HCT116 (cell line): ENCODE results near the gene HIGD1A. TPM values are rescaled to one million over a fixed set of nuclear protein-coding genes. Genes with fewer than 3 reads are reported as not detected.

Experiments
- ATAC-seq: fragments of 200-7000 bp; cut with Tn5 transposase; 2 replicates; pipeline ENCODE4 v1.9.1; 2020; ENCODE audit warnings: mild to moderate bottlenecking, moderate library complexity
- BruUV-seq: library from RNA; stranded (reverse); fragments of 400-500 nt; replicated peaks from 2 replicates; lab custom pipeline; 2021; lab: Mats Ljungman, UMichigan
- CTCF ChIA-PET: fragments of 300-600 bp; sonication (Branson Sonifier 250); formaldehyde crosslinking; loops from one replicate; lab custom pipeline; 2021; ENCODE audit warnings: antibody characterized with exemption; lab: Charles Lee
- POLR2A ChIA-PET: fragments of 300-600, 350-600 bp; sonication (Branson Sonifier 250); formaldehyde crosslinking; loops from one replicate; lab custom pipeline; 2021; ENCODE audit warnings: antibody characterized with exemption; lab: Charles Lee
- RAD21 ChIA-PET, 2 experiments: fragments of 300-600 bp; sonication (Branson Sonifier 250); formaldehyde crosslinking; loops; one replicate each; lab custom pipeline; 2023; ENCODE audit warnings: low total read pairs in 2 of 2; ENCODE audit not compliant: uncharacterized antibody in 2 of 2, unreplicated experiment in 2 of 2, low non-redundant PET in 1 of 2; lab: Charles Lee
- DNase-seq: peaks from one replicate; pipeline ENCODE4 v3.0.0-alpha.2; 2010; ENCODE audit warnings: low read depth, low spot score
- H2AFZ ChIP-seq: fragments of 200-600 bp; shearing (Covaris generic), sonication (generic); 2 replicates; pipeline ENCODE4 v1.6.1; 2017; ENCODE audit warnings: low read depth, mixed run types, mixed read lengths, antibody characterized with exemption, low read length; ENCODE audit not compliant: poor library complexity, severe bottlenecking
- H3K27ac ChIP-seq: 2 replicates; pipeline ENCODE4 v1.5.1; 2012; ENCODE audit warnings: low read depth, low read length
- H3K27me3 ChIP-seq: fragments of 200-600 bp; sonication (generic); 2 replicates; pipeline ENCODE4 v1.6.1; 2016; ENCODE audit warnings: mixed run types, low read length, mixed read lengths; ENCODE audit not compliant: insufficient read depth
- H3K36me3 ChIP-seq, 2 experiments: fragments of 200-500 bp in 1 of 2; fragments of 200-600 bp in 1 of 2; sonication (Bioruptor generic) in 1 of 2; sonication (generic) in 1 of 2; 2 replicates each; pipeline versions ENCODE4 v1.5.1 to v1.6.1; 2014 to 2016; ENCODE audit warnings: low read length in 2 of 2, inconsistent platforms in 1 of 2, mixed read lengths in 1 of 2, mixed run types in 1 of 2; ENCODE audit not compliant: insufficient read depth in 2 of 2, control insufficient read depth in 1 of 2
- H3K4me1 ChIP-seq, 2 experiments: fragments of 200-600 bp in 1 of 2; sonication (generic) in 1 of 2; 2 replicates each; pipeline versions ENCODE4 v1.5.1 to v1.6.1; 2012 to 2017; ENCODE audit warnings: low read length in 2 of 2, inconsistent platforms in 1 of 2, mild to moderate bottlenecking in 1 of 2, mixed read lengths in 1 of 2, mixed run types in 1 of 2, moderate library complexity in 1 of 2; ENCODE audit not compliant: insufficient read depth in 2 of 2, control insufficient read depth in 1 of 2
- H3K4me2 ChIP-seq: fragments of 200-600 bp; sonication (generic); 2 replicates; pipeline ENCODE4 v1.6.1; 2017; ENCODE audit warnings: mixed run types, low read length, mixed read lengths
- H3K4me3 ChIP-seq, 2 experiments: fragments of 200-600 bp in 1 of 2; sonication (generic) in 1 of 2; replicated peaks in 1 of 2; 2 replicates each; pipeline ENCODE4 v1.5.1; 2011 to 2016; ENCODE audit warnings: low read length in 2 of 2, control low read depth in 1 of 2, low read depth in 1 of 2, mild to moderate bottlenecking in 1 of 2, mixed read lengths in 1 of 2, mixed run types in 1 of 2
- H3K79me2 ChIP-seq: fragments of 200-600 bp; sonication (generic); 2 replicates; pipeline ENCODE4 v1.6.1; 2017; ENCODE audit warnings: mild to moderate bottlenecking, mixed run types, low read length, moderate library complexity, mixed read lengths; ENCODE audit not compliant: insufficient read depth
- H3K9ac ChIP-seq: fragments of 200-600 bp; sonication (generic); 2 replicates; pipeline ENCODE4 v1.6.1; 2016; ENCODE audit warnings: low read length, mixed read lengths
- H3K9me2 ChIP-seq: fragments of 200-600 bp; sonication (generic), shearing (Covaris generic); 2 replicates; pipeline ENCODE4 v1.6.1; 2017; ENCODE audit warnings: mixed run types, mild to moderate bottlenecking, moderate library complexity; ENCODE audit not compliant: insufficient read depth
- H3K9me3 ChIP-seq, 2 experiments: fragments of 200-500 bp in 1 of 2; fragments of 200-600 bp in 1 of 2; sonication (Bioruptor generic) in 1 of 2; sonication (generic) in 1 of 2; 2 replicates each; pipeline ENCODE4 v1.6.1; 2014 to 2017; ENCODE audit warnings: low read length in 2 of 2, mixed read lengths in 2 of 2, inconsistent platforms in 1 of 2, low read depth in 1 of 2, mild to moderate bottlenecking in 1 of 2, mixed run types in 1 of 2, moderate library complexity in 1 of 2; ENCODE audit not compliant: control insufficient read depth in 1 of 2, insufficient read depth in 1 of 2
- H4K20me1 ChIP-seq: fragments of 200-600 bp; sonication (generic), shearing (Covaris generic); 2 replicates; pipeline ENCODE4 v1.6.1; 2017; ENCODE audit warnings: mixed run types, mild to moderate bottlenecking, moderate library complexity; ENCODE audit not compliant: insufficient read depth
- CBX3 ChIP-seq: IDR thresholded peaks from 2 replicates; pipeline ENCODE4 v1.6.1; 2012; ENCODE audit warnings: low read depth
- CEBPB ChIP-seq: IDR thresholded peaks from 2 replicates; pipeline ENCODE4 v1.6.1; 2012; ENCODE audit warnings: low read depth
- CTCF ChIP-seq, 3 experiments: fragments of 200-600 bp in 1 of 3; sonication (generic) in 1 of 3; IDR thresholded peaks in 2 of 3; conservative IDR thresholded peaks in 1 of 3; 2 replicates each; pipeline ENCODE4 v1.5.1; 2012 to 2017; ENCODE audit warnings: low read depth in 2 of 3, low read length in 2 of 3, antibody characterized with exemption in 1 of 3, borderline replicate concordance in 1 of 3, control low read depth in 1 of 3, mild to moderate bottlenecking in 1 of 3, mixed read lengths in 1 of 3, mixed run types in 1 of 3, moderate library complexity in 1 of 3; ENCODE audit not compliant: insufficient read depth in 1 of 3
- ELF1 ChIP-seq: IDR thresholded peaks from 2 replicates; pipeline ENCODE4 v1.6.1; 2012; ENCODE audit warnings: low read depth, borderline replicate concordance
- EZH2phosphoT487 ChIP-seq: fragments of 200-600 bp; IDR thresholded peaks from 2 replicates; pipeline ENCODE4 v1.6.1; 2018; ENCODE audit warnings: antibody characterized with exemption, borderline replicate concordance
- JUND ChIP-seq: IDR thresholded peaks from 2 replicates; pipeline ENCODE4 v1.6.1; 2012
- POLR2A ChIP-seq: IDR thresholded peaks from 2 replicates; pipeline ENCODE4 v1.7.0; 2011; ENCODE audit warnings: borderline replicate concordance; ENCODE audit not compliant: insufficient read depth, insufficient read length; ENCODE audit errors: extremely low read depth
- POLR2AphosphoS5 ChIP-seq: IDR thresholded peaks from 2 replicates; pipeline ENCODE4 v1.6.1; 2011; ENCODE audit warnings: mild to moderate bottlenecking, low read depth, low read length, moderate library complexity
- RAD21 ChIP-seq: IDR thresholded peaks from 2 replicates; pipeline ENCODE4 v1.6.1; 2012; ENCODE audit warnings: low read depth, mild to moderate bottlenecking
- SIN3A ChIP-seq: IDR thresholded peaks from 2 replicates; pipeline ENCODE4 v1.6.1; 2012; ENCODE audit warnings: low read depth
- SRF ChIP-seq: IDR thresholded peaks from 2 replicates; pipeline ENCODE4 v1.6.1; 2012; ENCODE audit warnings: low read depth
- TCF7L2 ChIP-seq: IDR thresholded peaks from 2 replicates; pipeline ENCODE4 v1.7.0; 2011; ENCODE audit warnings: borderline replicate concordance, inconsistent platforms; ENCODE audit not compliant: insufficient read depth, insufficient read length; ENCODE audit errors: extremely low read depth
- ZNF274 ChIP-seq: fragments of 200-500 bp; sonication (Bioruptor generic); IDR thresholded peaks from 2 replicates; pipeline ENCODE4 v1.6.1; 2014; ENCODE audit warnings: mild to moderate bottlenecking, low read depth, low read length, inconsistent platforms
- intact Hi-C: fragments of 100-400 bp; cut with micrococcal nuclease; formaldehyde crosslinking; loops from 2 replicates; pipeline ENCODE4 v1.10.0; 2022
- total RNA-seq: library from RNA; stranded (reverse); gene quantifications from one replicate; pipeline ENCODE4 v1.2.1, GENCODE V29; 2021; ENCODE audit not compliant: unreplicated experiment
- TF ChIP-seq, protein P1 (sequence below): IDR thresholded peaks from 2 replicates; pipeline ENCODE4 v1.6.1; 2012
- TF ChIP-seq, protein P2 (sequence below): IDR thresholded peaks from 2 replicates; pipeline ENCODE4 v1.6.1; 2012; ENCODE audit warnings: low read depth

HIGD1A gene
- total RNA-seq, 1 experiment from 2014 or later: 71.2 TPM

DNA sequence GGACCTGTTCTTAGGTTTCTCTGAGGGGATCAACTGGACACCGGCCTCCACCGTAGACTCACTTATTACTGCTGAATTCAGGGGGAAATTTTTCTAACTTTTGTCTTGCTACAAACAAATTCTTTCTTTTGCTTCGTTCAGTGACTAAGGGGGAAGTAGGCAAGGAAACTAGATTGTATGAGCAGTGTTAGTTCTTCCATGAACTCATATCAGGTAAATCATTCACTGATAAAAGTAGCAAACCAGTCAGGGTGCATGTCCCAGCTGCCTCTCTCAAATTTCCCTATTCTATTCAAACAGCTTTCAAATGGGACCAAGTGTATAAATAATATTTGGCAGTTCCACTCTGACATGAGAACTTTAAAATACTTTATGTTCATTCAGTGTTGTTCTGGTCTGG is 23.9 kb downstream of the HIGD1A start:
- RAD21 ChIA-PET: no interaction called here
- H3K9ac ChIP-seq: no peak overlapping the region
- H2AFZ ChIP-seq: no peak overlapping the region
- no peak for TF ChIP-seq JUND
- TF ChIP-seq POLR2A: no peak
- TF ChIP-seq, protein P1, sequence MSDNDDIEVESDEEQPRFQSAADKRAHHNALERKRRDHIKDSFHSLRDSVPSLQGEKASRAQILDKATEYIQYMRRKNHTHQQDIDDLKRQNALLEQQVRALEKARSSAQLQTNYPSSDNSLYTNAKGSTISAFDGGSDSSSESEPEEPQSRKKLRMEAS: no peak
- DNase-seq (no peak), ATAC-seq (no peak)
- no peaks in the 10 kb centered on the region for H3K27me3 ChIP-seq
- intact Hi-C loops: loop anchor here (2.0 kb wide), 2 partner anchors 50 to 58 kb away; no protein-coding TSS in a partner anchor
- POLR2A ChIA-PET: no interaction called here
- no peak overlapping the region for H3K4me3 ChIP-seq
- no peaks in the 10 kb centered on the region for H3K9me3 ChIP-seq
- H3K36me3 ChIP-seq: peaks cover 0 to 10% of the 10 kb centered on the region in 2 experiments; a peak in 2 of 4 replicates
- no peaks in the 10 kb centered on the region for H4K20me1 ChIP-seq
- CTCF ChIA-PET: interaction anchor here (1.2 to 1.9 kb wide), 2 partner anchors 25 to 51 kb away, joined by 3 to 7 read pairs; no protein-coding TSS in a partner anchor
- peaks cover 10% of the 10 kb centered on the region; the same call in 1 of the 2 replicates for H3K79me2 ChIP-seq
- BruUV-seq: no TSS peak
- H3K4me2 ChIP-seq: no peak overlapping the region
- no peaks in the 10 kb centered on the region for H3K4me1 ChIP-seq
- H3K27ac ChIP-seq: no peak overlapping the region
- no peaks in the 10 kb centered on the region for H3K9me2 ChIP-seq

GRCh38 chr3:42778644-42779043 is 25.6 kb downstream of the HIGD1A start:
- ChIA-PET CTCF (interaction anchor here (1.0 to 1.9 kb wide), 2 partner anchors 49 to 52 kb away, joined by 3 to 7 read pairs; no protein-coding TSS in a partner anchor), RAD21 (no interaction called here), POLR2A (no interaction called here)
- Histone ChIP-seq H4K20me1 (no peaks in the 10 kb centered on the region), H3K9me2 (no peaks in the 10 kb centered on the region), H3K27me3 (no peaks in the 10 kb centered on the region), H3K27ac (no peak overlapping the region), H3K36me3 (peaks cover 0 to 7% of the 10 kb centered on the region in 2 experiments; a peak in 1 of 4 replicates), H3K4me1 (no peaks in the 10 kb centered on the region), H3K9ac (no peak overlapping the region), H2AFZ (no peak overlapping the region), H3K4me2 (no peak overlapping the region), H3K79me2 (peaks cover 10% of the 10 kb centered on the region; the same call in 1 of the 2 replicates), H3K9me3 (no peaks in the 10 kb centered on the region), H3K4me3 (no peak overlapping the region)
- BruUV-seq: no TSS peak
- no peak for DNase-seq
- no peak for ATAC-seq
- intact Hi-C loops: no loop called here
- no peak for TF ChIP-seq TCF7L2
- TF ChIP-seq JUND: no peak
- TF ChIP-seq CEBPB: no peak
- TF ChIP-seq SRF: no peak
- TF ChIP-seq RAD21: no peak
- TF ChIP-seq CTCF (IDR thresholded peaks at IDR 0.05 in 2 of 3, conservative IDR thresholded peaks at IDR 0.05 in 1 of 3; ENCODE audit: borderline replicate concordance in 1 of 3, insufficient read depth in 1 of 3, low read depth in 2 of 3, low read length in 2 of 3): no peak
- TF ChIP-seq CBX3: no peak
- TF ChIP-seq, protein P1: no peak
- TF ChIP-seq POLR2AphosphoS5: no peak
- no peak for TF ChIP-seq SIN3A
- TF ChIP-seq ZNF274: no peak
- TF ChIP-seq, protein P2, sequence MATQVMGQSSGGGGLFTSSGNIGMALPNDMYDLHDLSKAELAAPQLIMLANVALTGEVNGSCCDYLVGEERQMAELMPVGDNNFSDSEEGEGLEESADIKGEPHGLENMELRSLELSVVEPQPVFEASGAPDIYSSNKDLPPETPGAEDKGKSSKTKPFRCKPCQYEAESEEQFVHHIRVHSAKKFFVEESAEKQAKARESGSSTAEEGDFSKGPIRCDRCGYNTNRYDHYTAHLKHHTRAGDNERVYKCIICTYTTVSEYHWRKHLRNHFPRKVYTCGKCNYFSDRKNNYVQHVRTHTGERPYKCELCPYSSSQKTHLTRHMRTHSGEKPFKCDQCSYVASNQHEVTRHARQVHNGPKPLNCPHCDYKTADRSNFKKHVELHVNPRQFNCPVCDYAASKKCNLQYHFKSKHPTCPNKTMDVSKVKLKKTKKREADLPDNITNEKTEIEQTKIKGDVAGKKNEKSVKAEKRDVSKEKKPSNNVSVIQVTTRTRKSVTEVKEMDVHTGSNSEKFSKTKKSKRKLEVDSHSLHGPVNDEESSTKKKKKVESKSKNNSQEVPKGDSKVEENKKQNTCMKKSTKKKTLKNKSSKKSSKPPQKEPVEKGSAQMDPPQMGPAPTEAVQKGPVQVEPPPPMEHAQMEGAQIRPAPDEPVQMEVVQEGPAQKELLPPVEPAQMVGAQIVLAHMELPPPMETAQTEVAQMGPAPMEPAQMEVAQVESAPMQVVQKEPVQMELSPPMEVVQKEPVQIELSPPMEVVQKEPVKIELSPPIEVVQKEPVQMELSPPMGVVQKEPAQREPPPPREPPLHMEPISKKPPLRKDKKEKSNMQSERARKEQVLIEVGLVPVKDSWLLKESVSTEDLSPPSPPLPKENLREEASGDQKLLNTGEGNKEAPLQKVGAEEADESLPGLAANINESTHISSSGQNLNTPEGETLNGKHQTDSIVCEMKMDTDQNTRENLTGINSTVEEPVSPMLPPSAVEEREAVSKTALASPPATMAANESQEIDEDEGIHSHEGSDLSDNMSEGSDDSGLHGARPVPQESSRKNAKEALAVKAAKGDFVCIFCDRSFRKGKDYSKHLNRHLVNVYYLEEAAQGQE: no peak
- no peak for TF ChIP-seq POLR2A
- no peak for TF ChIP-seq EZH2phosphoT487
- no peak for TF ChIP-seq ELF1
